ENCODE results near the gene PSME1. TPM values are rescaled to one million over a fixed set of nuclear protein-coding genes. Genes with fewer than 3 reads are reported as not detected.

PSME1 gene
- total and polyA plus RNA-seq, 2 of the 13 experiments (the other 11 are each of a cell fraction or from before 2014, with no cell fraction given) = 159 to 608 TPM

DNA sequence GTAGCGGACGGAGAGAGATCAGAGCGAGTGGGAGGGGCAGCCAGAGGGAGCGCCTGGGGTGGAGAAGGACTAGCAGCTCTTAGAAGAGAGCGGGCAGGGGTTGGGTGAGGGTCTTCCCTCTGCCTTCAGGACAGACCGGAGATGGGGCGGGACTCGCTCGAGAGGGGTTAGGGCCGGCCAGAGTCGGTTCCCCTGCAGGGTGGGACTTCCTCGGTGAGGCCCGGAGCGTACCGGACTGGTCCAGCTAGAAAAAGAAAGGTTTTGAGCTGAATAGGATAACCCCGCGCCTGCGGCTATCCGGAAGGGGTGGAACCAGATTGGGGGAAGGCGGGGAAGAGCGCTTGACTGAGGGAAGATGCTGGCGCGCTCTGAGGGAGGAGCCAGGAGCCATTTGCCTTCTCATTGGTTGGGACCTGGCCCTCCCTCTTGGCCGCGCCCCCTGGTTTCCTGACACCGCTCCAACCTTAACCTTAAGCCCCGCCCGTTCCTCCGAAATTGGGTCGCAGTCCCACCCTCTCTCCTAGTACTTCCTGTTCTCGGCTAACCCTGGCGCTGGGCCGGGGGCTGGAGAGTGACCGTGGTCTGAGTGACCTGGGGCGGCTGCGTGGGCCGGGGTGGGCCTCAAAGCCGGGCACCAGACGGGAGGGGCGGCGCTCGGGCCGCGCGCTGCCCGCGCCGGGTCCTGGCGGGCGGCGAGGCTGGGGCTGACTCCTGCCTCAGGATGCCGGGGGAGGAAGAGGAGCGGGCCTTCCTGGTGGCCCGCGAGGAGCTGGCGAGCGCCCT, 11.2 kb downstream of the PSME1 start, which contains the start of gene RNF31 (continued):
- TF ChIP-seq, protein P1, sequence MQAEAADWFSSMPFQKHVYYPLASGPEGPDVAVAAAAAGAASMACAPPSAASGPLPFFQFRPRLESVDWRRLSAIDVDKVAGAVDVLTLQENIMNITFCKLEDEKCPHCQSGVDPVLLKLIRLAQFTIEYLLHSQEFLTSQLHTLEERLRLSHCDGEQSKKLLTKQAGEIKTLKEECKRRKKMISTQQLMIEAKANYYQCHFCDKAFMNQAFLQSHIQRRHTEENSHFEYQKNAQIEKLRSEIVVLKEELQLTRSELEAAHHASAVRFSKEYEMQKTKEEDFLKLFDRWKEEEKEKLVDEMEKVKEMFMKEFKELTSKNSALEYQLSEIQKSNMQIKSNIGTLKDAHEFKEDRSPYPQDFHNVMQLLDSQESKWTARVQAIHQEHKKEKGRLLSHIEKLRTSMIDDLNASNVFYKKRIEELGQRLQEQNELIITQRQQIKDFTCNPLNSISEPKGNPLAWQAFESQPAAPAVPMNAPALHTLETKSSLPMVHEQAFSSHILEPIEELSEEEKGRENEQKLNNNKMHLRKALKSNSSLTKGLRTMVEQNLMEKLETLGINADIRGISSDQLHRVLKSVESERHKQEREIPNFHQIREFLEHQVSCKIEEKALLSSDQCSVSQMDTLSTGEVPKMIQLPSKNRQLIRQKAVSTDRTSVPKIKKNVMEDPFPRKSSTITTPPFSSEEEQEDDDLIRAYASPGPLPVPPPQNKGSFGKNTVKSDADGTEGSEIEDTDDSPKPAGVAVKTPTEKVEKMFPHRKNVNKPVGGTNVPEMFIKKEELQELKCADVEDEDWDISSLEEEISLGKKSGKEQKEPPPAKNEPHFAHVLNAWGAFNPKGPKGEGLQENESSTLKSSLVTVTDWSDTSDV (CRISPR knock-in tag; IDR thresholded peaks at IDR 0.05) = no peak
- TF ChIP-seq HIVEP1 (CRISPR knock-in tag; IDR thresholded peaks at IDR 0.05) (peak; percentile 58), TBX3 (IDR thresholded peaks at IDR 0.05; ENCODE audit: borderline replicate concordance) (no peak), DNMT1 (CRISPR knock-in tag; IDR thresholded peaks at IDR 0.05) (0 out of 2 replicates have a peak, but pooled peaks have one; percentile 18), TBL1XR1 (IDR thresholded peaks at IDR 0.05; ENCODE audit: borderline replicate concordance, low read length, partially characterized antibody) (no peak), HMGA1 (CRISPR knock-in tag; conservative IDR thresholded peaks at IDR 0.05) (no peak), PITX1 (CRISPR knock-in tag; IDR thresholded peaks at IDR 0.05) (0 out of 2 replicates have a peak, but pooled peaks have one; percentile 40), NFKB2 (CRISPR knock-in tag; IDR thresholded peaks at IDR 0.05; ENCODE audit: borderline replicate concordance) (no peak; the same call in none of the 2 replicates), ZNF777 (CRISPR knock-in tag; IDR thresholded peaks at IDR 0.05) (peak; percentile 59; the same call in 1 of the 2 replicates), ATF7 (IDR thresholded peaks at IDR 0.05) (no peak), ATF7 (CRISPR knock-in tag; IDR thresholded peaks at IDR 0.05) (no peak), ZNF446 (CRISPR knock-in tag; IDR thresholded peaks at IDR 0.05) (no peak), NR2C2 (CRISPR knock-in tag; IDR thresholded peaks at IDR 0.05; ENCODE audit: borderline replicate concordance) (peak; percentile 97), ZNF382 (CRISPR knock-in tag; IDR thresholded peaks at IDR 0.05; ENCODE audit: borderline replicate concordance) (no peak), HNRNPL (IDR thresholded peaks at IDR 0.05; ENCODE audit: low read depth, low read length) (peak; percentile 82), ZNF468 (CRISPR knock-in tag; IDR thresholded peaks at IDR 0.05) (peak; percentile 85; the same call in 1 of the 2 replicates), HOXA9 (CRISPR knock-in tag; IDR thresholded peaks at IDR 0.05; ENCODE audit: borderline replicate concordance) (no peak), ZKSCAN8 (CRISPR knock-in tag; IDR thresholded peaks at IDR 0.05; ENCODE audit: borderline replicate concordance) (no peak)
- TF ChIP-seq, protein P2, sequence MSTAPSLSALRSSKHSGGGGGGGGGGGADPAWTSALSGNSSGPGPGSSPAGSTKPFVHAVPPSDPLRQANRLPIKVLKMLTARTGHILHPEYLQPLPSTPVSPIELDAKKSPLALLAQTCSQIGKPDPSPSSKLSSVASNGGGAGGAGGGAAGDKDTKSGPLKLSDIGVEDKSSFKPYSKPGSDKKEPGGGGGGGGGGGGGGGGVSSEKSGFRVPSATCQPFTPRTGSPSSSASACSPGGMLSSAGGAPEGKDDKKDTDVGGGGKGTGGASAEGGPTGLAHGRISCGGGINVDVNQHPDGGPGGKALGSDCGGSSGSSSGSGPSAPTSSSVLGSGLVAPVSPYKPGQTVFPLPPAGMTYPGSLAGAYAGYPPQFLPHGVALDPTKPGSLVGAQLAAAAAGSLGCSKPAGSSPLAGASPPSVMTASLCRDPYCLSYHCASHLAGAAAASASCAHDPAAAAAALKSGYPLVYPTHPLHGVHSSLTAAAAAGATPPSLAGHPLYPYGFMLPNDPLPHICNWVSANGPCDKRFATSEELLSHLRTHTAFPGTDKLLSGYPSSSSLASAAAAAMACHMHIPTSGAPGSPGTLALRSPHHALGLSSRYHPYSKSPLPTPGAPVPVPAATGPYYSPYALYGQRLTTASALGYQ (CRISPR knock-in tag; IDR thresholded peaks at IDR 0.05) = no peak; the same call in 1 of the 2 replicates
- TF ChIP-seq, protein P3, sequence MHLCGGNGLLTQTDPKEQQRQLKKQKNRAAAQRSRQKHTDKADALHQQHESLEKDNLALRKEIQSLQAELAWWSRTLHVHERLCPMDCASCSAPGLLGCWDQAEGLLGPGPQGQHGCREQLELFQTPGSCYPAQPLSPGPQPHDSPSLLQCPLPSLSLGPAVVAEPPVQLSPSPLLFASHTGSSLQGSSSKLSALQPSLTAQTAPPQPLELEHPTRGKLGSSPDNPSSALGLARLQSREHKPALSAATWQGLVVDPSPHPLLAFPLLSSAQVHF (CRISPR knock-in tag; IDR thresholded peaks at IDR 0.05) = no peak
- TF ChIP-seq, protein P4, sequence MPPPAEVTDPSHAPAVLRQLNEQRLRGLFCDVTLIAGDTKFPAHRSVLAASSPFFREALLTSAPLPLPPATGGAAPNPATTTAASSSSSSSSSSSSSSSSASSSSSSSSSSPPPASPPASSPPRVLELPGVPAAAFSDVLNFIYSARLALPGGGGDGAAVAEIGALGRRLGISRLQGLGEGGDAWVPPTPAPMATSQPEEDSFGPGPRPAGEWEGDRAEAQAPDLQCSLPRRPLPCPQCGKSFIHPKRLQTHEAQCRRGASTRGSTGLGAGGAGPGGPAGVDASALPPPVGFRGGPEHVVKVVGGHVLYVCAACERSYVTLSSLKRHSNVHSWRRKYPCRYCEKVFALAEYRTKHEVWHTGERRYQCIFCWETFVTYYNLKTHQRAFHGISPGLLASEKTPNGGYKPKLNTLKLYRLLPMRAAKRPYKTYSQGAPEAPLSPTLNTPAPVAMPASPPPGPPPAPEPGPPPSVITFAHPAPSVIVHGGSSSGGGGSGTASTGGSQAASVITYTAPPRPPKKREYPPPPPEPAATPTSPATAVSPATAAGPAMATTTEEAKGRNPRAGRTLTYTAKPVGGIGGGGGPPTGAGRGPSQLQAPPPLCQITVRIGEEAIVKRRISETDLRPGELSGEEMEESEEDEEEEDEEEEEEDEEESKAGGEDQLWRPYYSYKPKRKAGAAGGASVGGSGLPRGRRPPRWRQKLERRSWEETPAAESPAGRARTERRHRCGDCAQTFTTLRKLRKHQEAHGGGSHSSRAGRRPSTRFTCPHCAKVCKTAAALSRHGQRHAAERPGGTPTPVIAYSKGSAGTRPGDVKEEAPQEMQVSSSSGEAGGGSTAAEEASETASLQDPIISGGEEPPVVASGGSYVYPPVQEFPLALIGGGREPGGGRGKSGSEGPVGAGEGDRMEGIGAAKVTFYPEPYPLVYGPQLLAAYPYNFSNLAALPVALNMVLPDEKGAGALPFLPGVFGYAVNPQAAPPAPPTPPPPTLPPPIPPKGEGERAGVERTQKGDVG (CRISPR knock-in tag; IDR thresholded peaks at IDR 0.05; ENCODE audit: borderline replicate concordance) = no peak

All from HepG2 (cell line).